ENCODE measurements around the gene FCSK. TPM values are rescaled to one million over a fixed set of nuclear protein-coding genes. Genes with fewer than 3 reads are reported as not detected.

Gene FCSK
- total and polyA plus RNA-seq, 2 of the 13 experiments (the other 11 are each of a cell fraction or from before 2014, with no cell fraction given) = 9.1 to 19.2 TPM

DNA sequence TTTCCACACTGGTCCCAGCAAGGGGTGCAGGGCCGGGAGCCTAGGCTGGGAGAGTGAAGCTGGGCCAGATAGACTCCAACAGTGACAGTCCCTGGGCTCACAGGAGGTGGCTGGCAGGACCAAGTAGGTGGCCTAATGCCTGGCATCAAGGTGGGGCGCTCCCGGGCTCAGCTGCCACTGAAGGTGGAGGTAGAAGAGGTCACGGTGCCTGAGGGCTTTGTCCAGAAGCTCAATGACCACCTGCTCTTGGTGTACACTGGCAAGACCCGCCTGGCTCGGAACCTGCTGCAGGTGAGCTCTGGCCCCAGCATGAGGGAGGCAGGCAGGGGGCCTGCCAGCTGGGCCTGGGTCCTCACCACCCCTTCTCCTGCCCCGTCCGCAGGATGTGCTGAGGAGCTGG is 23.8 kb downstream of the FCSK start (continued):
- TF ChIP-seq ZNF280D (CRISPR knock-in tag; IDR thresholded peaks at IDR 0.05) (no peak), NR2F6 (IDR thresholded peaks at IDR 0.05) (no peak), NR2F6 (CRISPR knock-in tag; IDR thresholded peaks at IDR 0.05) (no peak), AGO2 (optimal IDR thresholded peaks at IDR 0.05; ENCODE audit: low read depth, low read length) (peak; percentile 59), ZNF18 (CRISPR knock-in tag; IDR thresholded peaks at IDR 0.05; ENCODE audit: insufficient replicate concordance) (no peak), DZIP1 (CRISPR knock-in tag; IDR thresholded peaks at IDR 0.05) (0 out of 2 replicates have a peak, but pooled peaks have one; percentile 29), JARID2 (CRISPR knock-in tag; IDR thresholded peaks at IDR 0.05; ENCODE audit: insufficient replicate concordance) (no peak), ZNF891 (CRISPR knock-in tag; IDR thresholded peaks at IDR 0.05) (0 out of 2 replicates have a peak, but pooled peaks have one; percentile 53), POLR2AphosphoS5 (IDR thresholded peaks at IDR 0.05; ENCODE audit: low read depth, low read length) (peak; percentile 23; the same call in 1 of the 2 replicates), RORA (CRISPR knock-in tag; IDR thresholded peaks at IDR 0.05) (no peak), ZC3H13 (CRISPR knock-in tag; IDR thresholded peaks at IDR 0.05) (peak; percentile 59; the same call in 1 of the 2 replicates)
- TF ChIP-seq, protein P1, sequence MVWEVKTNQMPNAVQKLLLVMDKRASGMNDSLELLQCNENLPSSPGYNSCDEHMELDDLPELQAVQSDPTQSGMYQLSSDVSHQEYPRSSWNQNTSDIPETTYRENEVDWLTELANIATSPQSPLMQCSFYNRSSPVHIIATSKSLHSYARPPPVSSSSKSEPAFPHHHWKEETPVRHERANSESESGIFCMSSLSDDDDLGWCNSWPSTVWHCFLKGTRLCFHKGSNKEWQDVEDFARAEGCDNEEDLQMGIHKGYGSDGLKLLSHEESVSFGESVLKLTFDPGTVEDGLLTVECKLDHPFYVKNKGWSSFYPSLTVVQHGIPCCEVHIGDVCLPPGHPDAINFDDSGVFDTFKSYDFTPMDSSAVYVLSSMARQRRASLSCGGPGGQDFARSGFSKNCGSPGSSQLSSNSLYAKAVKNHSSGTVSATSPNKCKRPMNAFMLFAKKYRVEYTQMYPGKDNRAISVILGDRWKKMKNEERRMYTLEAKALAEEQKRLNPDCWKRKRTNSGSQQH (CRISPR knock-in tag; IDR thresholded peaks at IDR 0.05; ENCODE audit: low read depth) = no peak

All from HepG2 (cell line).